Measurements from ENCODE around the gene CACNA2D4. TPM values are rescaled to one million over a fixed set of nuclear protein-coding genes. Genes with fewer than 3 reads are reported as not detected.

Gene CACNA2D4
- total RNA-seq, 1 donor from 2014 or later: 0.58 TPM

- TF ChIP-seq CTCF (IDR thresholded peaks at IDR 0.05; ENCODE audit: insufficient read depth, low read length, poor library complexity, severe bottlenecking): no peak
- Histone ChIP-seq H3K36me3 (ENCODE audit: control insufficient read depth, insufficient read depth, low read length) (no peaks in the 10 kb centered on the region), H3K4me3 (ENCODE audit: low read depth, low read length) (no peak overlapping the region), H3K27me3 (ENCODE audit: control insufficient read depth, insufficient read depth, low read length) (peaks cover 40% of the 10 kb centered on the region)
- no peak for DNase-seq (ENCODE audit: low read depth)
Measured at GRCh38 chr12:1816730-1817348, 101.6 kb downstream of the CACNA2D4 start.

DNA sequence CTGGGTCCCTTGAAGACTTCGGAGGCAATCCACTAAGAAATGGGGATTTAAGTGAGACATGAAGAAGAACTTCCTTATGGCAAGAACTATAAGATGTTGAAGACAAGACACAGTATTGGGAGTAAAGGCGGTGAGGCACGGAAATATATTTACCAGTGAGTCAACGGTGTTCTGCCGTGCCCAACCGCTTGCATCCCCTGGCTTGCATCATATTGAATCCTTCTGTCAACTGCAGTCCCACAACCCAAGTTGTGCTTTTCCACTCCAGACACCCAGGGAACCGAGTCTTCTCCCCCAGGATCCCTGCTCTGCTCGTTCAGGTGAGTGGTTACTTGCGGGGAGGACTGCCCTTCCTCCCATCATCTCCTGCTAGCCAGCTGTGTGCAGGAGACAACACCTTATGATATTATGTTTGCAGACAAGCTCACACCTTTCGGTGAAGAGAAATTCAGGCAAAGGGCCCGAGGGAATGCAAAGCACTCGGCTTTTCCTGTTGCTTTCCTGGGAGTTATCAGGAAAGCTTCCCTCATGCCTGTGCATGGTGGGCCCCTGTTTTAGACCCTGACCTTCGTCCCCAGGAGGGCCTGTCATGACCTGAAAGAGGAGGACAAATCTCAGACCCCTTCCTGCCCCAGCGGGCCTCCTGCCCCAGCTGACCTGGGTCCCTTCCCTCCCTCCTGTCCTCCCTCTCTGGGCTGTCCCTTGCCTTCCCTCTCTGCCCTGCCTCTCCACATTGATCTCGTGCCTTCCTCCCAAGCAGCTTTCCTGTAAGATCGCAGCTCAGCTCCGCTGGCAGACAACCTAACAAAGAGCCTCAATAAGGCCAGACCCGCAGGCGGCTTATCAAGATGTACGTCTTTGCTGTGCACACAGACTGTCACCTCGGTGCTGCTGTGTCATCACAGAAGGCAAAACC, 102.4 kb downstream of the CACNA2D4 start:
- Histone ChIP-seq H3K27me3 (ENCODE audit: control insufficient read depth, insufficient read depth, low read length) (peaks cover 36% of the 10 kb centered on the region), H3K4me3 (ENCODE audit: low read depth, low read length) (no peak overlapping the region), H3K36me3 (ENCODE audit: control insufficient read depth, insufficient read depth, low read length) (no peaks in the 10 kb centered on the region)
- no peak for DNase-seq (ENCODE audit: low read depth)
- no peak for TF ChIP-seq CTCF (IDR thresholded peaks at IDR 0.05; ENCODE audit: insufficient read depth, low read length, poor library complexity, severe bottlenecking)

DNA sequence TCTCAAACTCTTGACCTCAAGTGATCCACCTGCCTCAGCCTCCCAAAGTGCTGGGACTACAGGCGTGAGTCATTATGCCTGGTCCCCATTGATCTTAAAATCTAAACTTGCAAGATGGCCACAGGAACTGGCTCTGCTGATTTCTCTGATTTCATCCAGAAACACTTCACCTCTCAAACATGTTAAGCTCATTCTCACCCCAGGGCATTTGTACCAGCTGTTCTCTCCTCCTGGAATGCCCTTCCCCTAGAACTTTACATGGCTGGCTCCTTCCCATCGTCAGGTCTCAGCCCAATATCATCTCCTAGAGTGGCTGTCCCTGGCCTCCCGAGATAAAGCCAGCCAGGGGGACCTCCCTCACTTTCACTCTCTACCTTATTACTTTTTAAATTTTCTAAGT, 103.3 kb downstream of the CACNA2D4 start:
- peaks cover 27% of the 10 kb centered on the region for H3K27me3 ChIP-seq (ENCODE audit: control insufficient read depth, insufficient read depth, low read length)
- H3K4me3 ChIP-seq (ENCODE audit: low read depth, low read length): no peak overlapping the region
- no peak for DNase-seq (ENCODE audit: low read depth)
- TF ChIP-seq CTCF (IDR thresholded peaks at IDR 0.05; ENCODE audit: insufficient read depth, low read length, poor library complexity, severe bottlenecking): no peak
- H3K36me3 ChIP-seq (ENCODE audit: control insufficient read depth, insufficient read depth, low read length): no peaks in the 10 kb centered on the region

DNA sequence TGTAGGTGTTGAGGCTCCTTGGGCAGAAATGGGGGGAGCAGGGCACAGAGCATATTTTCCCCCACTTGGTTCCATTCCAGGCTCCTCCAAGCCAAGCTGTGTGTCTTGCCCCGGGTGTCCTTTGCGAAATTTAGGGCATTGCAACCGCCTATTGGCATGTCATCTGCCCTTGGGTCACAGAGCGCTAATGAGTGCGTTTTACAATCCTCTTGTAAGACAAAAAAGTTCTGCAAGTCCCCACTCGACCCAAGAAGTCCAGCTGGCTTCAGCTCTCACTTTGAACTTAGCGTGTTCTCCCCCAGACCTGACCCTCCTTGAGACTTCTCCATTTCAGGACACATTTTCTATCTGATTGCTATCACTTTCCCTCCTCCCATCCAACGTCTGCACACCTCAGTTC, 104.2 kb downstream of the CACNA2D4 start:
- DNase-seq (ENCODE audit: low read depth): no peak

DNA sequence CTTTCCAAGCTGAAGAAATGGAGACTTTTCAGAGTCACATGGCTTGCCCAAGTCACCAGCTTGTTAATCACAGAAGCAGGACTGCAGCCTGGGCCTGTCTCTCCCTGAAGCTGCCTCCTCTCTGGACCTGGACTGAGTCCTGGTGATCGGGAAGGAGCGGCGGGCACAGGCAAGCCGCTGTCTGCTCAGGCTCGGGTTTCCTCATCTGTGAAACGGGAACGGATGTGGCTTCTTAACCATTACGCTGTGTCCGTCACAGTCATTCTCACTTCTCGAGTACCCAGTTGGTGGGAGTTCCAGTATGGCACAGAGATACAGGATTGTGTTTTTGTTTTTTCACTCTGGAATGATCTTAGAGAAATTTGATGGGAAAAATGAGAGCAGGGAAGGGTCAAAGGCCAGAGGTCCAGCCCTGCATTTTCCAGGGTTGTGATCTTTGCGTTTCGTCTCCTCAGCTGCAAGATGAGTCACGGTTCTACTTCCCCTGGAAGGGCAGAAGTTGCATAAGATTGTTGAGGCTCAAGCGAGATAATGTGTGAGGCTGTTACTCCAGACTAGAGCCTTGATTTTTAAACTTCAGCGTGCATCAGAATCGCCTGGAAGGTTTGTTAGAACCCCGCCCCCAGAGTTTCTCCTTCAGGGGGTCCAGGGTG, 105.7 kb downstream of the CACNA2D4 start:
- Histone ChIP-seq H3K36me3 (ENCODE audit: control insufficient read depth, insufficient read depth, low read length) (no peaks in the 10 kb centered on the region), H3K27me3 (ENCODE audit: control insufficient read depth, insufficient read depth, low read length) (peaks cover 15% of the 10 kb centered on the region), H3K4me3 (ENCODE audit: low read depth, low read length) (no peak overlapping the region)
- TF ChIP-seq CTCF (IDR thresholded peaks at IDR 0.05; ENCODE audit: insufficient read depth, low read length, poor library complexity, severe bottlenecking): no peak
- DNase-seq (ENCODE audit: low read depth): no peak

More for the DNA sequence above, 104.2 kb downstream of the CACNA2D4 start:
- Histone ChIP-seq H3K36me3 (ENCODE audit: control insufficient read depth, insufficient read depth, low read length) (no peaks in the 10 kb centered on the region), H3K4me3 (ENCODE audit: low read depth, low read length) (no peak overlapping the region), H3K27me3 (ENCODE audit: control insufficient read depth, insufficient read depth, low read length) (peaks cover 18% of the 10 kb centered on the region)
- no peak for TF ChIP-seq CTCF (IDR thresholded peaks at IDR 0.05; ENCODE audit: insufficient read depth, low read length, poor library complexity, severe bottlenecking)
